Aorta (tissue), 5 donors: ENCODE results near the gene DLL3. TPM values are rescaled to one million over a fixed set of nuclear protein-coding genes. Genes with fewer than 3 reads are reported as not detected.
A peak's percentile ranks its signal among the peaks of the same experiment; 100 is the strongest.
"Not testable (repeated sequence)": the region's sequence is repeated elsewhere in the genome, so short reads cannot be mapped to it uniquely, and the experiment has no call there.

Experiments used
- ATAC-seq: fragments of 200-7000 bp; cut with Tn5 transposase; one replicate; pipeline ENCODE4 v1.9.1; 2022; ENCODE audit warnings: moderate library complexity; ENCODE audit not compliant: low FRiP score
- DNase-seq, 2 donors: peaks; one replicate each; pipeline ENCODE4 v3.0.0-alpha.2; 2020
- H3K27ac ChIP-seq, 2 donors: one replicate each; pipeline ENCODE4 v1.5.1; 2013; ENCODE audit warnings: low read length in 2 of 2, mild to moderate bottlenecking in 2 of 2, moderate library complexity in 2 of 2, control low read depth in 1 of 2, inconsistent platforms in 1 of 2, low read depth in 1 of 2
- H3K27me3 ChIP-seq, 2 donors: one replicate each; pipeline ENCODE4 v1.6.1; 2013; ENCODE audit warnings: control low read depth in 1 of 2, low read length in 1 of 2, mild to moderate bottlenecking in 1 of 2, moderate library complexity in 1 of 2; ENCODE audit not compliant: insufficient read depth in 2 of 2, control insufficient read depth in 1 of 2
- H3K36me3 ChIP-seq, 2 donors: one replicate each; pipeline ENCODE4 v1.6.1; 2013; ENCODE audit warnings: control low read depth in 1 of 2, low read length in 1 of 2, mild to moderate bottlenecking in 1 of 2; ENCODE audit not compliant: insufficient read depth in 2 of 2, control insufficient read depth in 1 of 2
- H3K4me1 ChIP-seq, 2 donors: one replicate each; pipeline ENCODE4 v1.6.1; 2013; ENCODE audit warnings: low read length in 2 of 2, control low read depth in 1 of 2, mild to moderate bottlenecking in 1 of 2, moderate library complexity in 1 of 2; ENCODE audit not compliant: insufficient read depth in 2 of 2, control insufficient read depth in 1 of 2
- H3K4me3 ChIP-seq, 2 donors: one replicate each; pipeline ENCODE4 v1.5.1; 2013; ENCODE audit warnings: low read length in 2 of 2, control low read depth in 1 of 2, mild to moderate bottlenecking in 1 of 2
- H3K9me3 ChIP-seq: one replicate; pipeline ENCODE4 v1.6.1; 2013; ENCODE audit warnings: mild to moderate bottlenecking, low read length; ENCODE audit not compliant: control insufficient read depth
- WGBS, 2 donors: extraction: QIAGEN DNeasy Blood & Tissue Kit; methylation state at CpG; one replicate each; pipeline ENCODE4 v1.1.7; 2013; 5-methylcytosine and 5-hydroxymethylcytosine counted together
- intact Hi-C, 2 donors: fragments of 100-400 bp; cut with DNase I; formaldehyde crosslinking; loops; one replicate each; pipeline versions ENCODE4 v1.14.2 to v1.15.0; 2022
- long read RNA-seq, 2 donors: library from polyadenylated mRNA; unstranded; transcript quantifications; one replicate each; pipeline ENCODE4 v2.0.0, GENCODE V29; 2020 to 2021
- polyA plus RNA-seq, 2 donors: library from polyadenylated mRNA; stranded (reverse); fragments of 200-250 nt; gene quantifications; one replicate each; pipeline ENCODE4 v1.2.3, GENCODE V29; 2013
- total RNA-seq, 2 donors: library from RNA; stranded (reverse); fragmentation: NEBNext Ultra II Directional; extraction: Animal tissue kit (Norgen Biotek cat#: 25700); gene quantifications; one replicate each; pipeline ENCODE4 v1.2.1, GENCODE V29; 2021
- donor health status: healthy with polysubstance abuse.
- donor health status: Bipolar disorder and iron deficiency.
- donor health status: DM: no; HTN: no; CAD: no.
- donor health status: DM: no; HTN: no; CAD: no.
- donor health status: DM: yes; HTN: yes; CAD: no.

Gene DLL3
- total RNA-seq (not detected), polyA plus RNA-seq (not detected)
- long read RNA-seq, donor 1, partial matches to known transcripts = 0 of 1 reads
- long read RNA-seq, donor 1, other reads (novel, unspliced or antisense) = 1 of 1 reads
- long read RNA-seq, donor 2 = 0 reads

GRCh38 chr19:39498798-39499642 is at the start of gene DLL3:
DLL3 (plus strand) TSS chr19:39498947; CDS start chr19:39498975, 28 bp downstream.
- H3K9me3 ChIP-seq = no peaks in the 10 kb centered on the region
- H3K27me3 ChIP-seq = no peaks in the 10 kb centered on the region
- no peak within 1 kb of the TSS for H3K27ac ChIP-seq
- no peaks in the 10 kb centered on the region for H3K4me1 ChIP-seq
- no peaks in the 10 kb centered on the region for H3K36me3 ChIP-seq
- DNase-seq (no peak), ATAC-seq (no peak)
- H3K4me3 ChIP-seq = no peak within 1 kb of the TSS
- 1% methylated on average over 41 to 60 of the region's 60 CpGs for whole genome bisulfite sequencing, 2 donors
- intact Hi-C loops = no loop called here

- Histone ChIP-seq H3K4me1 (peaks cover 0 to 2% of the 10 kb centered on the region in 2 donors), H3K27me3 (no peaks in the 10 kb centered on the region), H3K4me3 (no peak overlapping the region), H3K27ac (no peak overlapping the region), H3K36me3 (no peaks in the 10 kb centered on the region), H3K9me3 (no peaks in the 10 kb centered on the region)
- intact Hi-C loops = loop anchor here in 1 of 2 donors (10.0 kb wide), 1 partner anchor 86 kb away; the partner anchor contains the start of gene EID2B
- 71 to 74% methylated on average over 8 of the region's 8 CpGs for WGBS, 2 donors
- no peak for DNase-seq
- ATAC-seq = no peak
Measured at GRCh38 chr19:39449116-39449797, 49.5 kb upstream of the DLL3 start.

DNA sequence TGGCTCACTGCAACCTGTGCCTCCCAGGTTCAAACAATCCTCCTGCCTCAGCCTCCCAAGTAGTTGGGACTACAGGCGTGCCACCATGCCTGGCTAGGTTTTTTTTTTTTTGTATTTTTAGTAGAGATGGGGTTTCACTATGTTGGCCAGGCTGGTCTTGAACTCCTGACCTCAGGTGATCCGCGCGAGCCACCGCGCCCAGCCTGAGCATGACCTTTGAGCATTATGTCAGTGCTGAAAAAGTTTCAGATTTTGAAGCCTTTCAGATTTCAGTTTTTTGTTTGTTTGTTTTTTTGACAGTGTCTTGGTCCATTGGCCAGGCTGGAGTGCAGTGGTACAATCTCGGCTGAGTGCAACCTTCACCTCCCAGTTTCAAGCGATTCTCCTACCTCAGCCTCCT is 47.5 kb upstream of the DLL3 start:
- H3K9me3 ChIP-seq, H3K36me3 ChIP-seq, H3K4me3 ChIP-seq, H3K27me3 ChIP-seq, intact Hi-C loops, DNase-seq, H3K4me1 ChIP-seq, ATAC-seq, H3K27ac ChIP-seq: not testable (repeated sequence)
- 94% methylated on average over 8 of the region's 8 CpGs for WGBS, 2 donors

DNA sequence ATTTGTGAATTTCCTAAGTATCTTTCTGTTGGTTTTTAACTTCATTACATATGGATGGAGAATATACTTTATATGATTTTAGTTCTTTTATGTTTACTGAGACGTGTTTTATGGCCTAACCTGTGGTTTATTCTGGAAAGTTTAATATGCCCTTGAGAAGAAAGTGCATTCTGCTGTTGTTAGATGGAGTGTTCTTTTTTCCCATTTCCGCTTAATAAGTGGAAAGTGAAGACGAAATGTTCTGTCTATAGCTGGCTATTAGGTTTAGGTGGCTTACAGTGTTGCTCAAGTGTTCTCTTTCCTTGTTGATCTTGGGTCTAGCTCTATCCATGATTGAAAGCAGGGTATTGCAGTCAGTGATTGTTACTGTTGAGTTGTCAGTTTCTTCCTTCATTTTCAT is 35.3 kb upstream of the DLL3 start:
- no peak overlapping the region for H3K27ac ChIP-seq
- 72 to 87% methylated on average over 3 of the region's 3 CpGs for WGBS, 2 donors
- DNase-seq (no peak), ATAC-seq (no peak)
- peaks cover 0 to 11% of the 10 kb centered on the region in 2 donors for H3K36me3 ChIP-seq
- intact Hi-C loops = no loop called here
- H3K4me3 ChIP-seq = no peak overlapping the region
- no peaks in the 10 kb centered on the region for H3K9me3 ChIP-seq
- no peaks in the 10 kb centered on the region for H3K4me1 ChIP-seq
- no peaks in the 10 kb centered on the region for H3K27me3 ChIP-seq

DNA sequence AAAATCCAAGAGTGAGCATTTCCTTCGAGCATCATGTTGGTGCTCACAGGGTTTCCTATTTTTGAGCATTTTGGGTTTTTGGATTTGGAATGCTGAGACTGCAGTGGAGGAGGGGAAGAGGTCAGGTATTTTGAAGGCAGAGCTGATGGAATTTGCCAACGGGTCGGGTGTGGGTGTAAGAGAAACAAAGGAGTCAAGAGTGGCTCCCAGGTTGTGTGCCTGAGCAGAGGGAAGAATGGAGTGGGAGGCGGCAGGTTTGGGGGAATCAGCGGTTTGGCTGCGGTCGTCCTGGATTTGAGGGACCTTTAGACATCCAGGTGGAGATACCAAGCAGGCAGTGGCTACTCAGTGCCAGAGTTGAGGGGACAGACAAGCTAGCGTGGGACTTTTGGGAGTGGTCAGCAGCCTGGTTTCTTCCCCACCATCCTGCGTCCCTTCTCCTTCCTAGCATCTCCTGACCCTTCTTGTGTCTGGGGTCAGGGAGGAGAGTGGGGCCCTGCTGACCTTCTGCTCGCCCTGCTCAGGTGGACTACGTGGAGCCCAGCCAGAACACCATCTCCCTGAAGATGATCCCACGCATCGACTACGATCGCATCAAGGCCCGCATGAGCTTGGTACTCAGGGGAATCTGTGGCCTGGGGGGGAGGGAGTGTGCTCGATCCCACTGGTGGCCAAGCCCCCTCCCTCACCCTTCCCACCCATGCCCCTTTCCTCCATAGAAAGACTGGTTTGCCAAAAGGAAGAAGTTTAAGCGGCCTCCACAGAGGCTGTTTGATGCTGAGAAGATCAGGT is 32.6 kb upstream of the DLL3 start:
- peaks cover 0 to 7% of the 10 kb centered on the region in 2 donors for H3K36me3 ChIP-seq
- ATAC-seq (peak; percentile 20), DNase-seq (no peak)
- intact Hi-C loops = no loop called here
- H3K27ac ChIP-seq = no peak overlapping the region
- no peaks in the 10 kb centered on the region for H3K4me1 ChIP-seq
- H3K27me3 ChIP-seq = no peaks in the 10 kb centered on the region
- WGBS, 2 donors = 92 to 93% methylated on average over 18 of the region's 18 CpGs
- H3K9me3 ChIP-seq = no peaks in the 10 kb centered on the region
- H3K4me3 ChIP-seq = no peak overlapping the region

DNA sequence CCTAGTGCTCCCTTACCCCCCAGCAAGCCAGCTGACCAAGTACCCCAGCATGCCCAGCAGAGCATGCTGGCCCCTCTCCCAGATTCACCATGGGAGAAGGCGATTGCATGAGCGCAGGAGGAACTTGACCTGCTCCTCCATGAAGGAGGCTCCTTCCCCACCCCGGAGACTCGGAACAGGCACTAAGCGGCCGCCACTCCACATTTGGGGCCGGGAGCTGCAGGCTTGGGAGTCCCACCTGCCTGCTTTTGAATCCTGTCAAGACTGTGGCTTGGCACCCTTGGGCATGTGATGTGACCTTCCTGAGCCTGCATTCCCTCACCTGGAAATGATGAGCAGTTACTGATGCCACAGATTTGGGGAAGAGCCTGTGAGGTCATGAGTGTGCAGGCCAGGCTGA is 30.8 kb upstream of the DLL3 start:
- H3K4me3 ChIP-seq = no peak overlapping the region
- WGBS, 2 donors = 91 to 92% methylated on average over 7 of the region's 7 CpGs

DNA sequence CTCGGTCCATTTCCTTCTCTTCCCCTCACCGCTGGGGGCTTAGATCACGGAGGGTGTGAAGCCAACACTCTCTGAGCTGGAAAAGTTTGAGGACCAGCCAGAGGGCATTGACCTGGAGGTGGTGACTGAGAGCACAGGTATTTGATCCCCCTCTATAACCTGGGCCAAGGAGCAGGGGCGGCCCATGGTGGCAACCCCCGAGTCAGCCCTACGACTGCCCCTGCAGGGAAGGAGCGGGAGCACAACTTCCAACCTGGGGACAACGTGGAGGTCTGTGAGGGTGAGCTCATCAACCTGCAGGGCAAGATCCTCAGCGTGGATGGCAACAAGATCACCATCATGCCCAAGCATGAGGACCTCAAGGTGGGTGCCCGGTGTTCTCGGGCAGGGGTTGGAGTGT is 29.7 kb upstream of the DLL3 start:
- intact Hi-C loops = no loop called here
- Histone ChIP-seq H3K4me1 (no peaks in the 10 kb centered on the region), H3K27ac (no peak overlapping the region), H3K27me3 (no peaks in the 10 kb centered on the region), H3K9me3 (no peaks in the 10 kb centered on the region), H3K36me3 (peaks cover 0 to 7% of the 10 kb centered on the region in 2 donors), H3K4me3 (no peak overlapping the region)
- DNase-seq (no peak), ATAC-seq (no peak)
- 87 to 89% methylated on average over 11 of the region's 11 CpGs for WGBS, 2 donors

More for the DNA sequence above, 30.8 kb upstream of the DLL3 start:
- ATAC-seq = no peak
- DNase-seq = no peak
- H3K27me3 ChIP-seq = no peaks in the 10 kb centered on the region
- H3K9me3 ChIP-seq = no peaks in the 10 kb centered on the region
- H3K4me1 ChIP-seq = no peaks in the 10 kb centered on the region
- intact Hi-C loops = no loop called here
- peaks cover 0 to 7% of the 10 kb centered on the region in 2 donors for H3K36me3 ChIP-seq
- no peak overlapping the region for H3K27ac ChIP-seq

GRCh38 chr19:39469567-39469966 is 29.2 kb upstream of the DLL3 start:
- ATAC-seq = no peak
- intact Hi-C loops = no loop called here
- Histone ChIP-seq H3K9me3 (no peaks in the 10 kb centered on the region), H3K36me3 (peaks cover 0 to 7% of the 10 kb centered on the region in 2 donors), H3K4me3 (no peak overlapping the region), H3K27ac (no peak overlapping the region), H3K27me3 (no peaks in the 10 kb centered on the region), H3K4me1 (no peaks in the 10 kb centered on the region)
- DNase-seq = no peak
- 84 to 87% methylated on average over 6 of the region's 6 CpGs for WGBS, 2 donors
